WTC11 (cell line): ENCODE results near the gene CDPF1. TPM values are rescaled to one million over a fixed set of nuclear protein-coding genes. Genes with fewer than 3 reads are reported as not detected.
A peak's percentile ranks its signal among the peaks of the same experiment; 100 is the strongest.

Experiments used
- ATAC-seq: fragments of 200-7000 bp; cut with Tn5 transposase; 2 replicates; pipeline ENCODE4 v1.10.0; 2021; ENCODE audit warnings: mild to moderate bottlenecking, moderate library complexity
- CTCF ChIA-PET: fragments of 300-600 bp; sonication (Branson Sonifier 250); formaldehyde crosslinking; loops from one replicate; lab custom pipeline; 2021; ENCODE audit warnings: antibody characterized with exemption; lab: Charles Lee
- POLR2A ChIA-PET: fragments of 350-600 bp; sonication (Branson Sonifier 250); formaldehyde crosslinking; loops from one replicate; lab custom pipeline; 2021; ENCODE audit warnings: antibody characterized with exemption; lab: Charles Lee
- DNase-seq: peaks from one replicate; pipeline ENCODE4 v3.0.0; 2021; ENCODE audit warnings: low spot score
- H3K27ac Mint-ChIP-seq: 2 replicates; pipeline ENCODE4 v1.8.0; 2021; ENCODE audit warnings: mixed read lengths
- H3K27me3 Mint-ChIP-seq: 2 replicates; pipeline ENCODE4 v1.8.0; 2021; ENCODE audit warnings: low read depth, mild to moderate bottlenecking, moderate library complexity, mixed read lengths
- H3K36me3 Mint-ChIP-seq: 2 replicates; pipeline ENCODE4 v1.8.0; 2021; ENCODE audit warnings: mixed read lengths
- H3K4me1 Mint-ChIP-seq: 2 replicates; pipeline ENCODE4 v1.8.0; 2022; ENCODE audit warnings: mixed read lengths
- H3K4me3 Mint-ChIP-seq: 2 replicates; pipeline ENCODE4 v1.8.0; 2021; ENCODE audit warnings: mild to moderate bottlenecking, moderate library complexity, mixed read lengths
- H3K9me3 Mint-ChIP-seq: 2 replicates; pipeline ENCODE4 v1.8.0; 2021; ENCODE audit warnings: mixed read lengths
- AFF4 ChIP-seq: sonication (generic); formaldehyde crosslinking; IDR thresholded peaks from 2 replicates; pipeline ENCODE4 v1.8.1; 2023; ENCODE audit warnings: mild to moderate bottlenecking, missing genetic modification reagents, borderline replicate concordance
- ARID4B ChIP-seq: sonication (generic); formaldehyde crosslinking; IDR thresholded peaks from 2 replicates; pipeline ENCODE4 v1.8.0; 2023; ENCODE audit warnings: missing genetic modification reagents, mild to moderate bottlenecking, borderline replicate concordance
- ATF2 ChIP-seq: sonication (generic); formaldehyde crosslinking; IDR thresholded peaks from 2 replicates; pipeline ENCODE4 v1.8.1; 2022; ENCODE audit warnings: low read depth, missing genetic modification reagents, borderline replicate concordance
- ELF4 ChIP-seq: sonication (generic); formaldehyde crosslinking; IDR thresholded peaks from 2 replicates; pipeline ENCODE4 v1.8.1; 2022; ENCODE audit warnings: low read depth, mild to moderate bottlenecking, moderate library complexity, missing genetic modification reagents
- FOXP1 ChIP-seq: sonication (generic); formaldehyde crosslinking; IDR thresholded peaks from 2 replicates; pipeline ENCODE4 v1.8.0; 2022; ENCODE audit warnings: missing genetic modification reagents, mild to moderate bottlenecking, moderate library complexity, borderline replicate concordance
- PRDM15 ChIP-seq: sonication (generic); formaldehyde crosslinking; IDR thresholded peaks from 2 replicates; pipeline ENCODE4 v1.8.0; 2022; ENCODE audit warnings: missing genetic modification reagents
- PREB ChIP-seq: sonication (generic); formaldehyde crosslinking; IDR thresholded peaks from 2 replicates; pipeline ENCODE4 v1.8.1; 2022; ENCODE audit warnings: mild to moderate bottlenecking, missing genetic modification reagents, moderate library complexity, borderline replicate concordance
- RELA ChIP-seq: sonication (generic); formaldehyde crosslinking; IDR thresholded peaks from 2 replicates; pipeline ENCODE4 v1.8.1; 2022; ENCODE audit warnings: missing genetic modification reagents, mild to moderate bottlenecking, borderline replicate concordance
- SMAD3 ChIP-seq: sonication (generic); formaldehyde crosslinking; IDR thresholded peaks from 2 replicates; pipeline ENCODE4 v1.8.0; 2022; ENCODE audit warnings: missing genetic modification reagents, mild to moderate bottlenecking, borderline replicate concordance
- ZBTB43 ChIP-seq: sonication (generic); formaldehyde crosslinking; IDR thresholded peaks from 2 replicates; pipeline ENCODE4 v1.8.1; 2023; ENCODE audit warnings: mild to moderate bottlenecking, missing genetic modification reagents
- ZNF263 ChIP-seq: sonication (generic); formaldehyde crosslinking; IDR thresholded peaks from 2 replicates; pipeline ENCODE4 v1.8.1; 2022; ENCODE audit warnings: low read depth, mild to moderate bottlenecking, moderate library complexity, missing genetic modification reagents
- ZNF423 ChIP-seq: fragments of 250-450 bp; sonication (Bioruptor Pico); IDR thresholded peaks from 2 replicates; pipeline ENCODE4 v2.1.2; 2022; ENCODE audit warnings: mild to moderate bottlenecking, moderate library complexity
- ZNF532 ChIP-seq: fragments of 250-450 bp; sonication (Bioruptor Pico); IDR thresholded peaks from 2 replicates; pipeline ENCODE4 v1.9.0; 2021; ENCODE audit warnings: mild to moderate bottlenecking, borderline replicate concordance
- total RNA-seq: library from RNA; stranded (reverse); gene quantifications from 3 replicates; pipeline ENCODE4 v1.2.3, GENCODE V29; 2021

The CDPF1 gene
- total RNA-seq, 1 experiment from 2014 or later, result 11.5 TPM

GRCh38 chr22:46296257-46297150, 46.4 kb upstream of the CDPF1 start, which contains the start of gene GTSE1:
Gene GTSE1 (plus strand): TSS chr22:46296870. CDS start chr22:46297401, 531 bp downstream.
- Mint-ChIP-seq H3K9me3 (no peaks in the 10 kb centered on the region), H3K27ac (peak within 1 kb of the TSS; percentile 73), H3K36me3 (peaks cover 35% of the 10 kb centered on the region), H3K4me1 (peaks cover 27% of the 10 kb centered on the region), H3K27me3 (no peaks in the 10 kb centered on the region; the same call in 1 of the 2 replicates), H3K4me3 (peak within 1 kb of the TSS; percentile 92)
- ATAC-seq, result peak; percentile 97
- ChIA-PET POLR2A (interaction anchor here (0.6 to 1.4 kb wide), 3 partner anchors 8 to 146 kb away, joined by 3 to 8 read pairs (median 4); partner anchors contain the start of gene TTC38), CTCF (interaction anchor here (1.1 to 3.1 kb wide), 9 partner anchors 17 to 290 kb away, joined by 3 to 12 read pairs (median 4); partner anchors contain the start of genes CDPF1 and TTC38)
- peak; percentile 98 for DNase-seq
- no peak for TF ChIP-seq ATF2 (CRISPR knock-in tag)
- TF ChIP-seq PRDM15 (CRISPR knock-in tag), result no peak
- TF ChIP-seq ZNF532 (CRISPR knock-in tag), result no peak
- no peak for TF ChIP-seq ZBTB43
- TF ChIP-seq RELA (CRISPR knock-in tag), result no peak
- no peak for TF ChIP-seq ZNF263
- TF ChIP-seq AFF4 (CRISPR knock-in tag), result no peak
- TF ChIP-seq ELF4 (CRISPR knock-in tag), result 0 out of 2 replicates have a peak, but pooled peaks have one; percentile 65
- TF ChIP-seq PREB (CRISPR knock-in tag), result peak; percentile 48; the same call in 1 of the 2 replicates
- TF ChIP-seq ARID4B (CRISPR knock-in tag), result peak; percentile 83; the same call in 1 of the 2 replicates
- TF ChIP-seq SMAD3 (CRISPR knock-in tag), result no peak
- TF ChIP-seq ZNF423, result no peak
- peak; percentile 62; the same call in 1 of the 2 replicates for TF ChIP-seq FOXP1 (CRISPR knock-in tag)
